ENCODE results near the gene PPP1R1A. TPM values are rescaled to one million over a fixed set of nuclear protein-coding genes. Genes with fewer than 3 reads are reported as not detected.

The PPP1R1A gene
- total RNA-seq, 1 experiment from 2014 or later, result 110 TPM

DNA sequence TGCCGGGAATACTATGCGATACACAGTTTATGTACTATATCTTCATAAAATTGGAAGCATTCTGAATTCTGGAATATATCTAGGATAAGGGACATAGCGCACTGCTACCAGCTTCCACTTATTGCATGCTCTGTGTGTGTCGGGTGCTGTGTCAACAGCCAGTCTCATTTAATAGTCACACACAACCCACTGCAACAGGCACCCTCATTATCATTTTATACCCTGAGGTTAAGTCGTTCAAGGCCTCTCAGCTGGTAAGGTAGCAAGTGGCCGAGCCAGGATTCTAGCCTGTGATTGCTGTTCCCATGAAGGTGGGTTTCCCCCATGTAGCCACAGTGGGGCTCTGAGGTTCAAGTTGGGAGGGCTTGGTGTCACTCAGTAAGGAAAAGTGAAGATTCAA is 7.0 kb downstream of the PPP1R1A start:
- Histone ChIP-seq H3K4me1 (ENCODE audit: insufficient read depth, low read length, poor library complexity, severe bottlenecking) (peaks cover 41% of the 10 kb centered on the region), H3K9me3 (ENCODE audit: low read depth, low read length, poor library complexity, severe bottlenecking) (no peaks in the 10 kb centered on the region), H3K36me3 (ENCODE audit: insufficient read depth, low read length, poor library complexity, severe bottlenecking) (peaks cover 42% of the 10 kb centered on the region), H3K4me3 (ENCODE audit: low read depth, low read length, poor library complexity, severe bottlenecking) (no peak overlapping the region), H3K27me3 (replicated peaks; ENCODE audit: insufficient read depth, low read depth, low read length, poor library complexity) (no peaks in the 10 kb centered on the region), H3K27ac (ENCODE audit: low read depth, low read length, poor library complexity, severe bottlenecking) (no peak overlapping the region)
- no TSS peak for BruUV-seq (replicated peaks)
- TF ChIP-seq, protein P1, sequence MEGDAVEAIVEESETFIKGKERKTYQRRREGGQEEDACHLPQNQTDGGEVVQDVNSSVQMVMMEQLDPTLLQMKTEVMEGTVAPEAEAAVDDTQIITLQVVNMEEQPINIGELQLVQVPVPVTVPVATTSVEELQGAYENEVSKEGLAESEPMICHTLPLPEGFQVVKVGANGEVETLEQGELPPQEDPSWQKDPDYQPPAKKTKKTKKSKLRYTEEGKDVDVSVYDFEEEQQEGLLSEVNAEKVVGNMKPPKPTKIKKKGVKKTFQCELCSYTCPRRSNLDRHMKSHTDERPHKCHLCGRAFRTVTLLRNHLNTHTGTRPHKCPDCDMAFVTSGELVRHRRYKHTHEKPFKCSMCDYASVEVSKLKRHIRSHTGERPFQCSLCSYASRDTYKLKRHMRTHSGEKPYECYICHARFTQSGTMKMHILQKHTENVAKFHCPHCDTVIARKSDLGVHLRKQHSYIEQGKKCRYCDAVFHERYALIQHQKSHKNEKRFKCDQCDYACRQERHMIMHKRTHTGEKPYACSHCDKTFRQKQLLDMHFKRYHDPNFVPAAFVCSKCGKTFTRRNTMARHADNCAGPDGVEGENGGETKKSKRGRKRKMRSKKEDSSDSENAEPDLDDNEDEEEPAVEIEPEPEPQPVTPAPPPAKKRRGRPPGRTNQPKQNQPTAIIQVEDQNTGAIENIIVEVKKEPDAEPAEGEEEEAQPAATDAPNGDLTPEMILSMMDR (conservative IDR thresholded peaks at IDR 0.05; ENCODE audit: low read depth, low read length), result no peak
- TF ChIP-seq EZH2 (IDR thresholded peaks at IDR 0.05; ENCODE audit: borderline replicate concordance, low read depth, low read length, poor library complexity, severe bottlenecking), result no peak
- no peak for DNase-seq (ENCODE audit: low spot score)
- ChIA-PET CTCF (no interaction called here), POLR2A (ENCODE audit: low non-redundant PET) (no interaction called here)
- intact Hi-C loops (cut with micrococcal nuclease; ENCODE audit: unreplicated experiment), result loop anchor here (5.0 kb wide), 1 partner anchor 376 kb away; no protein-coding TSS in a partner anchor

DNA sequence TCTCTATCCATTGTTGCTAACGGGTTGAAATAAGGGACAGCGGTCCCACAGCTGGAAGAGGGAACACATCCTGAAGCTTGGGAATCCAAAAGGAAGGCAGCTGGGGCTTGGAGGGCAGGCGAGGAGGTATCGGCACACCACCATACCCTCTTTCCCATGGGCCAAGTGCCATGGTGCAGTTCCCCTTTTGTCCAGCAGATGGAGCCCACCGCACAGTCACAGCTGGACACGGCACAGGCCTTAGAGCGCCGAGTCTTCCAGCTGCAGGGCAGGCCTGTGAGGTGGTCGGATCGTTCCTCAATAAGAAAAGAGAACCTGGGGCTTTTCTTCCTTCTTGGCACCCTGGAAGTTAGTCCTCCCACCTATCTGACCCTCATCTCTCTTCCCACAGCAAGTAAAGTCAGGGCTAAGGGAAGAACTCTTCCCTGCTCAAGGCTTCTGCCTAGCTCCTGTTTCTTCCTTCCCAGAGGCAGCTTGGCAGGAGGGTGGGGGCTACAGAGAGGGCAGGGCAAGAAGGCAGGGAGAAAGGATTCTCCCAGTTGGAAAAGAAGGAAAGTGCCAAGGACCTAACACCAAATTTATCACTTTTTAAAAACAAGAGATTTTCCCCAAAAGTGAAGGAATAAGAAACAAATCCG is 8.6 kb downstream of the PPP1R1A start:
- peak; percentile 90 for DNase-seq (ENCODE audit: low spot score)
- CTCF ChIA-PET, result interaction anchor here (0.5 to 1.2 kb wide), 10 partner anchors 8 to 145 kb away, joined by 3 to 7 read pairs (median 4); no protein-coding TSS in a partner anchor
- peak overlapping the region; percentile 32 for H3K27ac ChIP-seq (ENCODE audit: low read depth, low read length, poor library complexity, severe bottlenecking)
- H3K27me3 ChIP-seq (replicated peaks; ENCODE audit: insufficient read depth, low read depth, low read length, poor library complexity), result no peaks in the 10 kb centered on the region
- peaks cover 37% of the 10 kb centered on the region for H3K4me1 ChIP-seq (ENCODE audit: insufficient read depth, low read length, poor library complexity, severe bottlenecking)
- POLR2A ChIA-PET (ENCODE audit: low non-redundant PET), result interaction anchor here (0.6 kb wide), 1 partner anchor 991 kb away, joined by 3 read pairs; no protein-coding TSS in a partner anchor
- no peak overlapping the region for H3K4me3 ChIP-seq (ENCODE audit: low read depth, low read length, poor library complexity, severe bottlenecking)
- peaks cover 42% of the 10 kb centered on the region for H3K36me3 ChIP-seq (ENCODE audit: insufficient read depth, low read length, poor library complexity, severe bottlenecking)
- intact Hi-C loops (cut with micrococcal nuclease; ENCODE audit: unreplicated experiment), result loop anchor here (5.0 kb wide), 1 partner anchor 377 kb away; no protein-coding TSS in a partner anchor
- no peaks in the 10 kb centered on the region for H3K9me3 ChIP-seq (ENCODE audit: low read depth, low read length, poor library complexity, severe bottlenecking)
- no TSS peak for BruUV-seq (replicated peaks)
- TF ChIP-seq, protein P1 (conservative IDR thresholded peaks at IDR 0.05; ENCODE audit: low read depth, low read length), result peak; percentile 99
- no peak for TF ChIP-seq EZH2 (IDR thresholded peaks at IDR 0.05; ENCODE audit: borderline replicate concordance, low read depth, low read length, poor library complexity, severe bottlenecking)

DNA sequence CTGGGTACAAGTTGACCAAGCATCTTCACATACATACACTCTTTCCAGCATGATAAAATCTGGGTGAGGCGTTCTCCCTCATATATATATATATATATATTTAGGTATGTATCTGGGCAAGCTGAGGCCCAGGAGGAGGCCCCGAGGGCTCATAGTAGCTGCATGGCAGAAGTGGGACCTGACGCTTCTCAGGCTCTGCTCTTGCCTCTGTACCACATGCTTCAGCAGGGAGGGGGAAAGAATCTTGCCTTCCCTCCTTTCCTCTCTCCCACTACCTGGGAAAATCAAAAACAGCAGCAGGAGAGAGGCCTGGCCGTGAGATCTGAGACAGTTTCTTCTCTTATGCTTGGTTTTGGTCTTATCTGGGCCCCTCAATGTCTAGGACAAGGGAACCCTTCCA is 9.2 kb downstream of the PPP1R1A start:
- no peak for TF ChIP-seq EZH2 (IDR thresholded peaks at IDR 0.05; ENCODE audit: borderline replicate concordance, low read depth, low read length, poor library complexity, severe bottlenecking)
- TF ChIP-seq, protein P1 (conservative IDR thresholded peaks at IDR 0.05; ENCODE audit: low read depth, low read length), result no peak
- Histone ChIP-seq H3K9me3 (ENCODE audit: low read depth, low read length, poor library complexity, severe bottlenecking) (no peaks in the 10 kb centered on the region), H3K27ac (ENCODE audit: low read depth, low read length, poor library complexity, severe bottlenecking) (no peak overlapping the region), H3K36me3 (ENCODE audit: insufficient read depth, low read length, poor library complexity, severe bottlenecking) (peaks cover 42% of the 10 kb centered on the region), H3K4me1 (ENCODE audit: insufficient read depth, low read length, poor library complexity, severe bottlenecking) (peaks cover 32% of the 10 kb centered on the region), H3K4me3 (ENCODE audit: low read depth, low read length, poor library complexity, severe bottlenecking) (no peak overlapping the region), H3K27me3 (replicated peaks; ENCODE audit: insufficient read depth, low read depth, low read length, poor library complexity) (no peaks in the 10 kb centered on the region)
- TSS peak; percentile 25 for BruUV-seq (replicated peaks)
- no peak for DNase-seq (ENCODE audit: low spot score)
- intact Hi-C loops (cut with micrococcal nuclease; ENCODE audit: unreplicated experiment), result no loop called here
- ChIA-PET POLR2A (ENCODE audit: low non-redundant PET) (no interaction called here), CTCF (interaction anchor here (0.6 to 1.2 kb wide), 4 partner anchors 8 to 62 kb away, joined by 3 to 7 read pairs (median 5); no protein-coding TSS in a partner anchor)
